ENCODE measurements around the gene TXNRD3.
A peak's percentile ranks its signal among the peaks of the same experiment; 100 is the strongest.

The TXNRD3 gene

DNA sequence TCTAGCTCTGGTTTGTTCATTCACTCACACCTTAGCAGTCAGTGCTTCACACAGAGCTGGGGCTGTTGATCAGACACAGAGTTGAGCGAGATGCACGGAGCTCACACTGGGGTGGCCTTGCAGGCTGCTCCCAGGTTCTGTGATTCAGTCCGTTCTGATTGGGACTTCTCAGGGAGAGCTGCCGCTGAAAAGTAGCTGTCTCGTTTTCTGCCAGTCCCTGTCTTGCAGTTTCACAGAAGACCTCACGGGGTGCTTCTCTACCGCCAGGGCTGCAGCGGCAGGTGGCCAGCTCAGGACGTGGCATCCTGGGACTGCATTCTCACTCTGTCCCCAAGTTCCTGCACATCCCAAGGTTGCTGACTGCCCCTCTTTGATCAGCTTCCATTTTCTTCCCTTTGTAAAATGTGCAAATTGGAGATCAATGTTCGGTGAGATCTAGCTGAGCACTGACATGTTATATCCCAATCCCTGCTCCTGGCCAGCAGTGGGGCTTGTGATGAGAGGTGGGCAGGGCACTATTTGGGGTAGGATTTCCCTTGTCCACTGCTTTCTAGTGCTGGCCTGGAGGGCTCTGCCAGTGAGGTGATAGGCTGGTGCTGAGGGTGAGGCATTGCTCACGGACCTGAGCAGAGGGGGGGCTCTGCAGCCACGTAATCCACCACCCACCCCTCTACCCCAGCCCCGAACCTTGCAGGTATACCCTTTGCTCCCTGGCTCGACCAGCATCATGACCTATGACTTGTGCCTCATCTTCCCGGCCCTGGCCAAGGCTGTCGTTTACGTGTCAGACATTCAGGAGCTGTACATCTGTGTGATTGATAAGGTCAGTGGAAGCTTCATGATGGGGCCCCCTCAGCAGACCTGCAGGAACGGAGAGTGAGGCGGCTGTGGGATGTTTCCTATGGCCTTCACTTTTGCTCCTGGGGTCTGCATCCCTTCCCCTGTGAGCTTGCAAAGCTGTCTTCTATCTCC, 5.3 kb upstream of the TXNRD3 start:
- H3K9me3 ChIP-seq (ENCODE audit: low read depth, low read length), result peaks cover 2% of the 10 kb centered on the region; the same call in 1 of the 2 replicates
- H3K36me3 ChIP-seq (ENCODE audit: insufficient read depth, low read length), result no peaks in the 10 kb centered on the region
- no peak overlapping the region for H3K27ac ChIP-seq
- no peak for DNase-seq (ENCODE audit: low read depth, low spot score)
- H3K4me3 ChIP-seq, result no peak overlapping the region
- TF ChIP-seq FOXP2 (optimal IDR thresholded peaks at IDR 0.05; ENCODE audit: control extremely low read depth, extremely low read length, insufficient read depth), result no peak
- no peak for TF ChIP-seq EZH2 (IDR thresholded peaks at IDR 0.05)
- no peak for TF ChIP-seq POLR2AphosphoS5 (IDR thresholded peaks at IDR 0.05; ENCODE audit: borderline replicate concordance, low read depth, low read length)
- H3K9ac ChIP-seq (ENCODE audit: insufficient read length), result no peak overlapping the region

DNA sequence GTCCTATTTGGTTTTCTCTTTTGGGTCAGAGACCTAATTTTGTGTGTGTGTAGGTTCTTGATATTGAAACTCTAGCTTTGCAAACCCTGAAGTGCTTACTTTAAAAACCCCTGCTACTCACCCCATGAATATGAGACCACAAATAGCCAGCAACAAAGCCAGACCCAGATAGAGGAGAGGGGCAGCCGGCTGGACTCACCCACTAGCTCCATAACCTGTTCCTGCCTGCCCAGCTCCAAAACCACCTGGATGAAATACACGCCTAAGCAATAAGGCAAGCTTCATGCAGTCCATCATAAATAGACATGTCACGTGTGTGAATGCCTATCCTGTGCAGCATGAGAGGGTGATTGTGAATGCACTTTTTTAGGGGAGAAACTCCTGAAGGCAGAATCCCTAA, 3.7 kb upstream of the TXNRD3 start:
- H3K4me3 ChIP-seq, result no peak overlapping the region
- no peak overlapping the region for H3K27ac ChIP-seq
- H3K9ac ChIP-seq (ENCODE audit: insufficient read length), result no peak overlapping the region
- DNase-seq (ENCODE audit: low read depth, low spot score), result no peak
- peaks cover 2% of the 10 kb centered on the region; the same call in 1 of the 2 replicates for H3K9me3 ChIP-seq (ENCODE audit: low read depth, low read length)
- TF ChIP-seq EZH2 (IDR thresholded peaks at IDR 0.05), result no peak
- TF ChIP-seq FOXP2 (optimal IDR thresholded peaks at IDR 0.05; ENCODE audit: control extremely low read depth, extremely low read length, insufficient read depth), result no peak
- TF ChIP-seq POLR2AphosphoS5 (IDR thresholded peaks at IDR 0.05; ENCODE audit: borderline replicate concordance, low read depth, low read length), result no peak
- H3K36me3 ChIP-seq (ENCODE audit: insufficient read depth, low read length), result no peaks in the 10 kb centered on the region

DNA sequence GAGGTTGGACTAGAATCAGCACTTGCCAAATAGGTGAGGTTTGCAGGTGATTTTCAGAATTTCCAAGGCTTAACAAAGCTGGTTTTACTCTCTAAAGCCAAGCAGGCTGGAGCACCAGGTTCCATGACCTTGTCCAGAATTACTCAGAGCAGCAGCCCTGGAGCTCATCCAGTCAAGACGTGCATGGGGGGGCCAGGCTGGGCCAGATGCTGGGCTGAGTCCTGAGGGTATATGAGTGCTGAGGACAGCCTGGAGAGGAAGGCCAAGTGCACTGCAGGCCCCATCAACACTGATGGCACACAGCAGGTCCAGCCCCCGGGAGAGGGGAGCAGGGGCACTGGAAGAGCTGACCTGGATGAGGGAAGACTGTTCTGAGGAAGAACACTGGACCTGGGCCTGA, 3.0 kb upstream of the TXNRD3 start:
- Histone ChIP-seq H3K9me3 (ENCODE audit: low read depth, low read length) (peaks cover 2% of the 10 kb centered on the region; the same call in 1 of the 2 replicates), H3K36me3 (ENCODE audit: insufficient read depth, low read length) (no peaks in the 10 kb centered on the region), H3K9ac (ENCODE audit: insufficient read length) (no peak overlapping the region), H3K4me3 (no peak overlapping the region), H3K27ac (no peak overlapping the region)
- no peak for DNase-seq (ENCODE audit: low read depth, low spot score)
- TF ChIP-seq FOXP2 (optimal IDR thresholded peaks at IDR 0.05; ENCODE audit: control extremely low read depth, extremely low read length, insufficient read depth) (no peak), POLR2AphosphoS5 (IDR thresholded peaks at IDR 0.05; ENCODE audit: borderline replicate concordance, low read depth, low read length) (no peak), EZH2 (IDR thresholded peaks at IDR 0.05) (no peak)

DNA sequence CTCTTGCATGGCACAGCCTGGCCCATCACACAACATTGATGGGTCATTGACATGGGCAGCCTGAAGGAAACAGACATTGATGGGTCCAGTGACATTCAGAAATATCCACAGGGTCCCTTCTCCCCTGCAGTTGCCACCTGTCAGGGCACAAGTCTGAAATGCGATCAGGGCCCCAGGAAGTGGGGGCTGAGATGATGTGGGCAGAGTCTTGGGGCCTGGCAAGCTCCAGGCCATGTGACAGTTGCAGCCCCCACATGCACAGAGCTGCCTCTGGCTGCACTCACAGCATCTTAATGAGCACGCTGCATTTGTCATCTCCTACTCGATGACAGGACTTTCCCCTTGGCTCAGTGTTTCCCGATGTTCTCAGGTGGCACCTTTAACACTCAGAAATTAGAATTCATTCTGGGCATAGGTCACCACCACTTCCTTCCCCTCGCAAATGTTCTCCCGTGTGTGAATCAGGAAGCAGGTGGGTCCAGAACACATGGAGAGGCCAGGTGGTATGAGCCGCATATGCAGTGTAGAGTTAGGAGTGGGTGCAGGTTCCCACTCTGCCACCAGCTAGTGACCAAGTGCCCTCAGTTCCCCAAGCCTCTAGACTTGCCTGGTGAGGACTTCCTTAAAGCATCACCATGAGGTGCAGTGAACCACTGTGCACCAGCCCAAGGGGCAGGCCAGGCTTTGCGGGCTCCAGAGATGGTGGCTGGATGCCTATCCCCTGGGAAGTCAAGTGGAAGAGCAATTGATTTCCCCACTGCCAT, 1.6 kb upstream of the TXNRD3 start:
- TF ChIP-seq FOXP2 (optimal IDR thresholded peaks at IDR 0.05; ENCODE audit: control extremely low read depth, extremely low read length, insufficient read depth) (no peak), EZH2 (IDR thresholded peaks at IDR 0.05) (no peak), POLR2AphosphoS5 (IDR thresholded peaks at IDR 0.05; ENCODE audit: borderline replicate concordance, low read depth, low read length) (no peak)

DNA sequence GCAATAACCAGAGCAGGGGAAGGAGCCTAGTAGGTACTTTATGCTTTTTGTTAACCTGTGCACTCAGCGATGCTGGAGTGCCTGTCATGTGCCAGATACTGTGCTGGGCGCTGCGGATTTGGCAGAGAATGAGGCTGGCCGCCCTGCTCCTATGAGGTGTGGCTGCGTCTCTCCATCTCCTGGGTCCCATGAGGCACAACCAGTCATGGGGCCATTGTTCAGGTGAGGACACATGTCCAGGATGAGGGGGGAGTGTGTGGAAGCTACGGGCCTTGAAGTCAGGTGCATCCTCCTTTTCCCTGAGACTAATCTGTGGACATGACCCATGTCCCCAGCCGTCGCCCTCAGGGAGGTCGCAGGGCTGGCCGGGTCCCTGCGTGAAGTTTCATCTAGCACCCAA, 963 bp upstream of the TXNRD3 start:
- TF ChIP-seq EZH2 (IDR thresholded peaks at IDR 0.05) (no peak), POLR2AphosphoS5 (IDR thresholded peaks at IDR 0.05; ENCODE audit: borderline replicate concordance, low read depth, low read length) (no peak), FOXP2 (optimal IDR thresholded peaks at IDR 0.05; ENCODE audit: control extremely low read depth, extremely low read length, insufficient read depth) (no peak)
- Histone ChIP-seq H3K27ac (no peak overlapping the region), H3K36me3 (ENCODE audit: insufficient read depth, low read length) (no peaks in the 10 kb centered on the region), H3K9ac (ENCODE audit: insufficient read length) (no peak overlapping the region), H3K4me3 (no peak overlapping the region), H3K9me3 (ENCODE audit: low read depth, low read length) (peaks cover 2% of the 10 kb centered on the region; the same call in 1 of the 2 replicates)
- DNase-seq (ENCODE audit: low read depth, low spot score), result no peak

More for the DNA sequence above, 1.6 kb upstream of the TXNRD3 start:
- no peak overlapping the region for H3K4me3 ChIP-seq
- no peak overlapping the region for H3K27ac ChIP-seq
- H3K9me3 ChIP-seq (ENCODE audit: low read depth, low read length), result peaks cover 2% of the 10 kb centered on the region; the same call in 1 of the 2 replicates
- H3K36me3 ChIP-seq (ENCODE audit: insufficient read depth, low read length), result no peaks in the 10 kb centered on the region
- H3K9ac ChIP-seq (ENCODE audit: insufficient read length), result no peak overlapping the region
- no peak for DNase-seq (ENCODE audit: low read depth, low spot score)

DNA sequence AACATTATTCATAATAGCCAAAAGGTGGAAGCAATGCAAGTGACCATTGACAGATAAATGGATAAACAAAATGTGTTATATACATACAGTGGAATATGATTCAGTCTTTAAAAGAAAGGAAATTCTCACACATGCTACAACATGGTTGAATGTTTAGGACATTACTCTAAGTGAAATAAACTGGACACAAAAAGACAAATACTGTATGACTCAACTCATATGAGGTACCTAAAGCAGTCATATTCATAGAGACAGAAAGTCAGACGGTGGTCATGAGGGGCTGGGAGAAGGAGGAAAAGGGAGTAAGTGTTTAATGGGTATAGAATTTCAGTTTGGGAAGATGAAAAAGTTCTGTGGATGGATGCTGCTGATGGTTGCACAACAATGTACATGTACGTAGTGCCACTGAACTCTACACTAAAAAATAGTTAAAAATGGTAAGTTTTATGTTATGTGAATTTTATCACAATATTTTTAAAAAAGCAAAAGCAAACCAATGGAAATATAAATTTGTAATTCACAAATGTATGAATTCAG, 5.3 kb downstream of the TXNRD3 start:
- no peak for DNase-seq (ENCODE audit: low read depth, low spot score)
- Histone ChIP-seq H3K9ac (ENCODE audit: insufficient read length) (no peak overlapping the region), H3K36me3 (ENCODE audit: insufficient read depth, low read length) (peaks cover 12% of the 10 kb centered on the region), H3K4me3 (no peak overlapping the region), H3K27ac (no peak overlapping the region), H3K9me3 (ENCODE audit: low read depth, low read length) (no peaks in the 10 kb centered on the region)
- TF ChIP-seq POLR2AphosphoS5 (IDR thresholded peaks at IDR 0.05; ENCODE audit: borderline replicate concordance, low read depth, low read length) (no peak), EZH2 (IDR thresholded peaks at IDR 0.05) (no peak), FOXP2 (optimal IDR thresholded peaks at IDR 0.05; ENCODE audit: control extremely low read depth, extremely low read length, insufficient read depth) (no peak)

DNA sequence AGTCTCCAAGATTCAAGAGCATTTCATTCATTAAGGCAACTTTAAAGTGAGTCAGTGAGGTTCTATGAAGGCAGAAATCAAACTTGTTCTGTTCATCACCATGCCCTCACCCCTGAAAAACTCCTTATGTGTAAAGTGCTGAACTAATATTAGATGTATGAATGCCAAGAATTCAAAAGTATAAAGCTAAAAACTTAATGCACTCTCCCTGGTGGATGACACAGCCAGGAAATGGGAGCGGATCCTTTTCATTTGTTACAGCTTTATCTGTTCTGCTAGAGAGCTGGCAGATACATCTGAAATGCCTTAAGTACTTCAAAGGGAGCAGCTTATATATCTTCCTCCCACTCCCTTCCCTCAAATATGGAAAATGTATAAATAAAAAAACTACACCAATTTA, 8.2 kb downstream of the TXNRD3 start:
- peak overlapping the region; percentile 28; the same call in 1 of the 2 replicates for H3K27ac ChIP-seq

DNA sequence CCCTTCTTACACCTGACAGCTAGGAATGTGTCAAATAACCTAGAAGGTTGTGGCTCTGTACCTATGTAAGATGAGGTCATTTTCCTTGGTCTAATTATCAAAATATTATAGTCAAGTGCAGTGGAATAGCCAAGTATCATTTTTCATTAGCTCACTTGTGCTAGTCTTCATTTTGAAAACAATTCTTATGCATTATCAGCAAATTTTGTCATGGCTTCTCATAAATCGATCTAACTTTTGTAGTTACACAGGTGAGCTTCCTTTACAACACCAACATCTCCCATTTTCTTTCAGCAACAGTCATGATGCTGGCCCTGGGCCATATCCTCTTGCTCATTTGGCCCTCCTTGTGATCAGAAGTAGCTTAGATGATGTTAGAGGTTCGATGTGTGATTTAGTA, 10.3 kb downstream of the TXNRD3 start:
- peaks cover 48% of the 10 kb centered on the region for H3K36me3 ChIP-seq (ENCODE audit: insufficient read depth, low read length)
- no peak overlapping the region for H3K4me3 ChIP-seq
- H3K27ac ChIP-seq, result no peak overlapping the region
- TF ChIP-seq POLR2AphosphoS5 (IDR thresholded peaks at IDR 0.05; ENCODE audit: borderline replicate concordance, low read depth, low read length) (no peak), FOXP2 (optimal IDR thresholded peaks at IDR 0.05; ENCODE audit: control extremely low read depth, extremely low read length, insufficient read depth) (no peak), EZH2 (IDR thresholded peaks at IDR 0.05) (no peak)
- H3K9ac ChIP-seq (ENCODE audit: insufficient read length), result no peak overlapping the region
- no peaks in the 10 kb centered on the region for H3K9me3 ChIP-seq (ENCODE audit: low read depth, low read length)
- DNase-seq (ENCODE audit: low read depth, low spot score), result no peak

More for the DNA sequence above, 8.2 kb downstream of the TXNRD3 start:
- no peaks in the 10 kb centered on the region for H3K9me3 ChIP-seq (ENCODE audit: low read depth, low read length)
- H3K36me3 ChIP-seq (ENCODE audit: insufficient read depth, low read length), result peaks cover 40% of the 10 kb centered on the region
- TF ChIP-seq EZH2 (IDR thresholded peaks at IDR 0.05) (no peak), FOXP2 (optimal IDR thresholded peaks at IDR 0.05; ENCODE audit: control extremely low read depth, extremely low read length, insufficient read depth) (no peak), POLR2AphosphoS5 (IDR thresholded peaks at IDR 0.05; ENCODE audit: borderline replicate concordance, low read depth, low read length) (no peak)
- no peak overlapping the region for H3K4me3 ChIP-seq
- peak; percentile 32 for DNase-seq (ENCODE audit: low read depth, low spot score)
- H3K9ac ChIP-seq (ENCODE audit: insufficient read length), result no peak overlapping the region

Data from SK-N-MC (cell line).